Left lung (tissue), 10 donors: ENCODE data around the gene SLC35E1. TPM values are rescaled to one million over a fixed set of nuclear protein-coding genes. Genes with fewer than 3 reads are reported as not detected.

ENCODE experiments used
- ATAC-seq: fragments of 200-7000 bp; cut with Tn5 transposase; one replicate; pipeline ENCODE4 v1.9.1; 2020; ENCODE audit warnings: moderate library complexity
- DNase-seq, 4 donors: peaks; one replicate each; pipeline ENCODE4 v3.0.0-alpha.2; 2013 to 2020
- H3K27ac ChIP-seq, 2 donors: fragments of 200-600 bp; sonication (generic) in 1 of 2; one replicate each; pipeline versions ENCODE4 v1.5.0 to v1.8.0; 2020 to 2021
- H3K27me3 ChIP-seq, 2 donors: fragments of 200-600 bp; sonication (generic) in 1 of 2; one replicate each; pipeline versions ENCODE4 v1.5.0 to v1.8.0; 2020 to 2021
- H3K36me3 ChIP-seq, 2 donors: fragments of 200-600 bp; sonication (generic) in 1 of 2; one replicate each; pipeline versions ENCODE4 v1.5.0 to v1.8.0; 2020 to 2021
- H3K4me1 ChIP-seq, 2 donors: fragments of 200-600 bp; one replicate each; pipeline ENCODE4 v1.8.0; 2021
- H3K4me3 ChIP-seq, 2 donors: fragments of 200-600 bp; sonication (generic) in 1 of 2; one replicate each; pipeline versions ENCODE4 v1.5.0 to v1.8.0; 2020 to 2021; ENCODE audit warnings: mild to moderate bottlenecking in 1 of 2
- H3K9me3 ChIP-seq, 2 donors: fragments of 200-600 bp; sonication (generic) in 1 of 2; one replicate each; pipeline versions ENCODE4 v1.5.0 to v1.8.0; 2020 to 2021
- intact Hi-C, 2 donors: fragments of 100-400 bp; cut with DNase I; formaldehyde crosslinking; loops; one replicate each; pipeline versions ENCODE4 v1.11.2 to v1.14.2; 2022
- polyA plus RNA-seq, 6 donors: library from polyadenylated mRNA; unstranded; fragments of 120-200 nt; gene quantifications; one replicate each; pipeline ENCODE4 v1.2.1, GENCODE V29; 2013; ENCODE audit not compliant: insufficient read length in 6 of 6
- total RNA-seq, 2 donors: library from RNA; stranded (reverse); fragmentation: NEBNext Ultra II Directional; extraction: Animal tissue kit (Norgen Biotek cat#: 25700); gene quantifications; one replicate each; pipeline ENCODE4 v1.2.1, GENCODE V29; 2021
- TF ChIP-seq, protein P1 (sequence below), 2 donors: fragments of 200-600 bp; sonication (generic) in 1 of 2; IDR thresholded peaks; one replicate each; pipeline versions ENCODE4 v1.5.0 to v1.8.0; 2021; ENCODE audit warnings: antibody characterized with exemption in 2 of 2
- donor health status: DM: no; HTN: yes; CAD: no.
- donor health status: DM: no; HTN: no; CAD: no.

Gene SLC35E1
- total and polyA plus RNA-seq, 8 donors = 46.5 to 56.7 (median 50.6) TPM

DNA sequence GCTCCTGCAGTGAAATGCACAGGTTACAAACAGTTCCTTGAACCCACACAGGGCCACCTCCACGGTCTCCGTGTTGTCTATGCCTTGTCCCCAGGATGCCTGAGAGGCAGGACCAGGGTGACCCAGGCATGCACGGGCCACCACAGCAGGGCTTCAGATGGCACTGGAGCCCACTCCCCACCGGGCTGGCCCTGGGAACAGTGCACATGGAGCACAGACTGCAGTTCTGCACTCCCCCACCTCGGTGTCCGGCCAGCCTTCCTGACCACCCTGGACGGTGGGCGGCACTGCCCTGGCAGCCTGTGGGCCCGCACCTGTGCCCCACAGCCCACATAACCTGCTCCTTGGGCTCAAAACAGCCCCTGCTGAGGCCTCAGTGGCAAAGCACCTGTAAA, 14.3 kb upstream of the SLC35E1 start:
- TF ChIP-seq, protein P1, sequence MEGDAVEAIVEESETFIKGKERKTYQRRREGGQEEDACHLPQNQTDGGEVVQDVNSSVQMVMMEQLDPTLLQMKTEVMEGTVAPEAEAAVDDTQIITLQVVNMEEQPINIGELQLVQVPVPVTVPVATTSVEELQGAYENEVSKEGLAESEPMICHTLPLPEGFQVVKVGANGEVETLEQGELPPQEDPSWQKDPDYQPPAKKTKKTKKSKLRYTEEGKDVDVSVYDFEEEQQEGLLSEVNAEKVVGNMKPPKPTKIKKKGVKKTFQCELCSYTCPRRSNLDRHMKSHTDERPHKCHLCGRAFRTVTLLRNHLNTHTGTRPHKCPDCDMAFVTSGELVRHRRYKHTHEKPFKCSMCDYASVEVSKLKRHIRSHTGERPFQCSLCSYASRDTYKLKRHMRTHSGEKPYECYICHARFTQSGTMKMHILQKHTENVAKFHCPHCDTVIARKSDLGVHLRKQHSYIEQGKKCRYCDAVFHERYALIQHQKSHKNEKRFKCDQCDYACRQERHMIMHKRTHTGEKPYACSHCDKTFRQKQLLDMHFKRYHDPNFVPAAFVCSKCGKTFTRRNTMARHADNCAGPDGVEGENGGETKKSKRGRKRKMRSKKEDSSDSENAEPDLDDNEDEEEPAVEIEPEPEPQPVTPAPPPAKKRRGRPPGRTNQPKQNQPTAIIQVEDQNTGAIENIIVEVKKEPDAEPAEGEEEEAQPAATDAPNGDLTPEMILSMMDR (IDR thresholded peaks at IDR 0.05) = no peak
- Histone ChIP-seq H3K27me3 (no peaks in the 10 kb centered on the region), H3K27ac (peak overlapping the region in 1 of 2 donors; percentile 74), H3K4me3 (no peak overlapping the region), H3K9me3 (no peaks in the 10 kb centered on the region), H3K36me3 (no peaks in the 10 kb centered on the region), H3K4me1 (peaks cover 38 to 87% of the 10 kb centered on the region in 2 donors)
- intact Hi-C loops = no loop called here
- ATAC-seq (no peak), DNase-seq (peak in 1 of 4 donors; percentile 69)

DNA sequence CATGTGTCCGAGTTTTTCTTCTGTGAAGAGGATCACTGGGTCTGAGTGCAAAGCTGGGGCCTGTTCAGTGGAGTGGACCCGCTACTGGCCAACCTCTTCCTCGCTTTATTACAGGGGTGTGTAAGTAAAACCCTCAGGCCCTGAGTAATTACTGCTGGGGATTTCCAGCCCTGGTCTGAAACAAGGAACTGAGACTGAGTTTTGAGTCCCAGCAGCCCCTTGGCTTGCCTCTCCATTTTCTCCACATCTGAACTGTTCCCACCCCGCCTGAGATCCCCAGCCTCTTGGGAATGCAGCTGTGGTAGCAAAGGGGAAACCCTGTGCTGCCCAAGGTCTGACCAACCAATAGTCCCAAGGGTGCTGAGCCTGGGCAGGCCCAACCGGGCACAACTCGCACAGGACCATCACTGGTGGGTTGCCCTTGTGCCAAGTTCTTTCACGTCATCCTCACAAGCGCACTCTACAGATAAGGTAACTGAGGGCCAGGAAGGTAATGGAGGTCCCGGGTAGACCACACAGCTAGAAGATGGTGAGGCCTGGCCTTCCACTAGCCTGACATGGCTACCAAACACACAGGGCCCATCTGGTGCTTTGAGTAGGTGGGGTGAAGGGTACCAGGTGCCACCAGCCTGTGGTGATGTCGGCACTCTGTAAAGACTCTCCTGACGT, 13.7 kb upstream of the SLC35E1 start:
- peak overlapping the region; percentile 74 to 76 for H3K27ac ChIP-seq
- no peaks in the 10 kb centered on the region for H3K36me3 ChIP-seq
- peaks cover 38 to 92% of the 10 kb centered on the region in 2 donors for H3K4me1 ChIP-seq
- ATAC-seq (no peak), DNase-seq (peak in 1 of 4 donors; percentile 39)
- TF ChIP-seq, protein P1 (IDR thresholded peaks at IDR 0.05) = no peak
- peak overlapping the region in 1 of 2 donors; percentile 33 for H3K4me3 ChIP-seq
- no peaks in the 10 kb centered on the region for H3K9me3 ChIP-seq
- no peaks in the 10 kb centered on the region for H3K27me3 ChIP-seq
- intact Hi-C loops = no loop called here

DNA sequence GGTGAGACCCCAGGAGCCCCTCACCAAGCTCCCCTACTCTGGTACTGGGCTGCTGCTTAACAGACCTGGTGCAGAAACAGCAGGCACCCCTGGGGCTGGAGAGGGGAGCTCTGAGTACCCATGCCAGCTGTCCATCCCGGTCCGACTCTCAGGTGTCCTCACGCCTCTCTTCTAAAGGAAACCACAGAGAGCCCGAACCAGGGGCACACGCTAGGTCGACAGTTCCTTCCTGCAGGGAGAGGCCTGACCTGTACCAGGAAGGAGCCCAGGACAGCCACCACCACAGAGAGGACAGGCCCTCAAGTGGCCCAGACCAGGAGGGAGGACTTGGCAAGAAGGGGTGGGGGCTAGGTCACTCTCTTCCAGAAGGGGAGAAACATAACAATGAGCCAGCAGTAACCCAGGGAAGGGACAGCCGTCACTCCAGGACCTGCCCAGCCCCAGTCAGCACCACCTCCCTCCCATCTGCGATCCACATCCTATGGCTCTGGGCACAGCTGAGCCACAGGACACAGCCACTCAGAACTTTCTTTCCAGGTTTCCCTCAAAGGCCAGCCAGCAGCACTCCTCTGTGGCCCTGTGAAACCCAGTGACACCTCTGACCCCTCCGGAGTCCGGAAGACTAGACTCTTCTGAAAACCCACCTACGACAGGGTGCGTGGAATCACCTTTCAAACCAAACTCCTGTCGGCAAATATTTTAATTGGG, 13.0 kb upstream of the SLC35E1 start:
- TF ChIP-seq, protein P1 (IDR thresholded peaks at IDR 0.05) = no peak
- DNase-seq (peak in 1 of 4 donors; percentile 49), ATAC-seq (no peak)
- no peaks in the 10 kb centered on the region for H3K27me3 ChIP-seq
- intact Hi-C loops = no loop called here
- H3K4me3 ChIP-seq = peak overlapping the region in 1 of 2 donors; percentile 33
- peaks cover 38 to 96% of the 10 kb centered on the region in 2 donors for H3K4me1 ChIP-seq
- peak overlapping the region; percentile 74 to 76 for H3K27ac ChIP-seq
- no peaks in the 10 kb centered on the region for H3K9me3 ChIP-seq
- H3K36me3 ChIP-seq = no peaks in the 10 kb centered on the region

DNA sequence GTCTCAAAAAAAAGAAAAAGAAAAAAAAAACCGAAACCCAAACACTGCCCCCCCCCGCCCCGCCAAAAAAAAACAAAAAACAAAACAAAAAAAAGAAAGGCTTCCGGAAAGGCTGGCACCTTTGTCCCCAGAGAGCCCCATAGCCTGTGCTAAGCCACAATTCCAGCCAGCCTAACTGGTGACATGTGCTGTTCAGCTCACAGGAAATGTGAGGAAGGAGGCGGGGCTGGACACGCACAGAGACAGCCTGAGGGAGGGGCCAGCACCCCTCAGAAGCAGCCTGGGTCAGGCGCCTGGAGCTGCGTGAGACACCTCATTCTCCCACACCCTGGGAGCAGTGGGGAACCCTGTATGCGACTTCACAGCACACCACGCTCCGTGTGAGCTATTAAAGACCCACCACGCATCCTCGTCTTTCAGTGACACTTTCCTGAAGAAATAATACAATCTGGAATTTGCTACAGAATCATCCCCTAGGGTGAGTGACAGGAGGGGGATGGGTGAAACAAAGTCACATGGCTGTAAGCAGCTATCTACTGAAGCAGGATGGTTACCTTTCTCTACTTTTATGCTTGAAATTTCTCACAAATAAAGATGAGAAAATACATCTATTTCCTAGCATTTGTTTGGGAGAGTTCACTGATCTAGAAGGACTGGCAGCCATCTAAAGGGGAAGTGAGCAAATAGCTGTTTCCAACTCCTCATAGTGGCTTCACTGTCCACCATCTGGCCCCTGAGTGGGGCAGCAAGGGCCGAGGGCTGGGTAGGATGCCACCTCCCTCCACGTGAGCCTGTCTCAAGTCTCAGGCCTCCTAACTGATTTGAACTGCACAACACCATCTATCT, 12.3 kb upstream of the SLC35E1 start:
- H3K27ac ChIP-seq = peak overlapping the region; percentile 74 to 76
- intact Hi-C loops = no loop called here
- no peaks in the 10 kb centered on the region for H3K9me3 ChIP-seq
- H3K27me3 ChIP-seq = no peaks in the 10 kb centered on the region
- ATAC-seq = peak; percentile 85
- DNase-seq = peak in 3 of 4 donors; percentile 71 to 93 (median 88)
- peaks cover 38 to 89% of the 10 kb centered on the region in 2 donors for H3K4me1 ChIP-seq
- no peaks in the 10 kb centered on the region for H3K36me3 ChIP-seq
- peak overlapping the region; percentile 15 to 33 for H3K4me3 ChIP-seq
- TF ChIP-seq, protein P1 (IDR thresholded peaks at IDR 0.05) = no peak
